Measurements from ENCODE around the gene HMGCL.
"Not testable (repeated sequence)": the region's sequence is repeated elsewhere in the genome, so short reads cannot be mapped to it uniquely, and the experiment has no call there.

The HMGCL gene

GRCh38 chr1:23825076-23825761 lies at the start of gene HMGCL:
HMGCL (minus strand) TSS chr1:23825429; CDS start chr1:23825415, 14 bp downstream.
- peak; percentile 79 for DNase-seq (ENCODE audit: low read depth)

GRCh38 chr1:23872421-23872820 lies 47.2 kb upstream of the HMGCL start:
- no peak for DNase-seq (ENCODE audit: low read depth)

- no peak for DNase-seq (ENCODE audit: low read depth)
These were observed 43.8 kb upstream of the HMGCL start for GRCh38 chr1:23869051-23869450.

- no peak for DNase-seq (ENCODE audit: low read depth)
These were observed 43.4 kb upstream of the HMGCL start for GRCh38 chr1:23868557-23869016.

GRCh38 chr1:23867895-23868556 lies 42.8 kb upstream of the HMGCL start, which contains the start of gene FUCA1:
FUCA1 (minus strand) TSS chr1:23868290; CDS start chr1:23868286, 4 bp downstream.
- peak; percentile 93 for DNase-seq (ENCODE audit: low read depth)

GRCh38 chr1:23867542-23867894 lies 42.3 kb upstream of the HMGCL start:
- no peak for DNase-seq (ENCODE audit: low read depth)

GRCh38 chr1:23865543-23865930 lies 40.3 kb upstream of the HMGCL start:
- no peak for DNase-seq (ENCODE audit: low read depth)

GRCh38 chr1:23864801-23865542 lies 39.7 kb upstream of the HMGCL start:
- DNase-seq (ENCODE audit: low read depth): no peak

GRCh38 chr1:23862640-23863039 lies 37.4 kb upstream of the HMGCL start:
- no peak for DNase-seq (ENCODE audit: low read depth)

- no peak for DNase-seq (ENCODE audit: low read depth)
These were observed 29.3 kb upstream of the HMGCL start for GRCh38 chr1:23854568-23854967.

- DNase-seq (ENCODE audit: low read depth): not testable (repeated sequence)
These were observed 27.9 kb upstream of the HMGCL start for GRCh38 chr1:23853124-23853523.

- not testable (repeated sequence) for DNase-seq (ENCODE audit: low read depth)
These were observed 26.2 kb upstream of the HMGCL start for GRCh38 chr1:23851406-23851805.

GRCh38 chr1:23848673-23849616 lies 23.7 kb upstream of the HMGCL start:
- no peak for DNase-seq (ENCODE audit: low read depth)

GRCh38 chr1:23847482-23848095 lies 22.4 kb upstream of the HMGCL start:
- not testable (repeated sequence) for DNase-seq (ENCODE audit: low read depth)

- DNase-seq (ENCODE audit: low read depth): no peak
These were observed 19.9 kb upstream of the HMGCL start for GRCh38 chr1:23845163-23845562.

- DNase-seq (ENCODE audit: low read depth): no peak
These were observed 18.4 kb upstream of the HMGCL start for GRCh38 chr1:23843644-23844043.

GRCh38 chr1:23838401-23838866 lies 13.2 kb upstream of the HMGCL start:
- DNase-seq (ENCODE audit: low read depth): peak; percentile 65

- no peak for DNase-seq (ENCODE audit: low read depth)
These were observed 12.7 kb upstream of the HMGCL start for GRCh38 chr1:23837908-23838307.

GRCh38 chr1:23836037-23836436 lies 10.8 kb upstream of the HMGCL start:
- no peak for DNase-seq (ENCODE audit: low read depth)

- DNase-seq (ENCODE audit: low read depth): not testable (repeated sequence)
These were observed 8.9 kb upstream of the HMGCL start for GRCh38 chr1:23834156-23834555.

- no peak for DNase-seq (ENCODE audit: low read depth)
These were observed 2.5 kb upstream of the HMGCL start for GRCh38 chr1:23827717-23828116.

Measured in stimulated activated CD8-positive, alpha-beta memory T cell treated with anti-CD3 and anti-CD28 coated beads, Interleukin-12 subunit alpha, Interleukin-12 subunit beta, amount 100 ng/mL, for 1 hour (primary cell).